NCI-H69 (cell line): ENCODE data around the gene GNAI3.
"Not testable (repeated sequence)": the region's sequence is repeated elsewhere in the genome, so short reads cannot be mapped to it uniquely, and the experiment has no call there.

ENCODE experiments used
- DNase-seq: peaks from one replicate; lab custom pipeline; 2025; lab: John Stamatoyannopoulos, UW

The GNAI3 gene

DNA sequence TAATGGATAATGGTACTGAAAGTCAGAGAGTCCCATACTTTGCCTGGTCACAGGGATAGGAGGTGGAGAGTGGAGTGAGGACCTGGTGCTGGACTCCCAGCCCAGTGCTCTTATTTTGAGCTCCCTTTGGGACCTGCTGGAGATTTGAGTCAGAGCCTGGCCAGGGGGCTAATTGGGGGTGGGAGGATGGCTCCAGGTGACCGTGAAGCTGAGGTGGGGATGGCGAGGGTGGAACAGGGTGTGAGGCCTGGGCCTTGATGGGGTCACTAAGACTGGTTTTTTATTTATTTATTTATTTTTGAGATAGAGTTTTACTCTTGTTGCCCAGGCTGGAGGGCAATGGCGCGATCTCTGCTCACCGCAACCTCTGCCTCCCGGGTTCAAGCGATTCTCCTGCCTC, 89.0 kb downstream of the GNAI3 start:
- DNase-seq = no peak

DNA sequence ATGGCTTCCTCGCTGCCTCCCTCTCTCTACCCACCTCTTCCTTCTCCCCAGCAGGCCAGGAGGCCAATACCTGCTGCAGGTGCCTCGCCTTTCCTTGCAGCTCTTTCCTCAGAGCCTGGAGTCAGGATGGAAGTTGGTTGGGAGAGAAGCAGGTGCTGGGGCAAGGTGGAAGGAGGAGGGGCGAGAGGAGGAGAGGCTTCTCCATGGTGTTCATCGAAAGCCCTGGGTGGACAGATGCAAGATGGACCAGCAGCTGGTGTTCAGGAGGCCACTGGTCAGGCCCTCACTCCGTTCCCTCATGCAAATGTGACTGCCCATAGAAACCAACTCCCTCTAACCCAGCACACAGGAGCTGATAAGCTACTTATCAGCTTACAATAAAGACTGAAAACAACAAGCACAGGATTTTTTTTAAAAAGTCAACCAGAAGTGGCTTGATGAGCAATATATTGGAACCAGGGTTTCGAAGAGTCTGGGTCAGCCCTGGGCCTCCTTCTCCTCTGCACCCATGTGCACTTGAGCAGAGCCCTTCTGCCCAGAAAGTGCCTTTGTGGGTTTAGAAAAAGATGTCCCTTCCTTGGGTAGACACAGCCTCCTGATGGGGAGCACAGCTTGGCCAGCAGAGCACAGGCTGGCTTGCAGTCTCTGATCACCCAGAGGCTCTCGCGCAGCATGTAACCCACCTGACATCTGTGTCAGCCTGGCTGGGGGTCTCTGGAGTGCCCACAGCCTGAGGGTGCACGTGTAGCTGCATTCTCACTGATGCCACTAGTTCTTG, 90.8 kb downstream of the GNAI3 start:
- no peak for DNase-seq

DNA sequence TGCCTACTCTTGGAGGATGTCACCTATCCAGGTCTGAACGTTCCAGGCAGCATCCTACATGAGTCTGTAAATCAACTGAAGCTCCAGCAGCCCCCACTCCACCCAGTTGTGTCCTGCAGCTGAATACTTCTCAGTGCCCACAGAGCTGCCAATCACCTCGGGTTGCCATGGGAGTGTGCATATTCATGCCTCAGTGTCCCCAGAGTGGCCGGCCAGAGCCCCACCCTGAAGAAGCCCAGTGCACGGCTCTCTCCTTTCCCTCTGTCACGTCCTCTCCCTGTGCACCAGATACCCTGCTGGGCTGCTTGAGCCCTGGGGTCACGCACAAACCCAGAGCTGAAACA, 91.4 kb downstream of the GNAI3 start:
- DNase-seq = no peak

DNA sequence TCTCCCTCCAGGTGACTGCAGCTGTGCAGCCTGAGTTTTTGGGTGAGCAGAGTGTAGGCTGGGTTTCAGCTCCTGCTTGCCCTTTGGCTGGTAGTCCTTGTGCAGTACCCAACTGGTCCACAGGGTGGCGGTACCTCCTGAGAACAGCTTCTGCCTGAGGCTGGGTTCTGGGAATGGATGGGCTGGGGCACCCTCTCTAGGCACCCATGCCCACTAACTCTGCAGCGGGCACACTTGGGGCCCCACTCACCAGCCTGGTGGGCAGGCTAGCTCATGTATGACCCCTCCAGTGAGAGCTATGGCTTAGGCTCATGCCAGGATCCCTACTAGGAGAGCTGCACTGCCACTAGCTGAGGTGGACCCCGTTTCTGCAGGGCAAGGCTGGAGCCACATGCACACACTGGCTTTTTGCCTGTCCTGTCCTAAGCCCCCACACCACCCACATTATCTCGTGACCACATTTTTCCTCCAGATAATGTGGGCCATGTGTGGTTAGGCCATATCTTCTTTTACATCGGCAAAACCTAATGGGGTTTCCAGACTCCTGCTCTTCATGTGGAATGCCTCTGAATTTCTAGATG, 92.0 kb downstream of the GNAI3 start:
- peak; percentile 62 for DNase-seq

DNA sequence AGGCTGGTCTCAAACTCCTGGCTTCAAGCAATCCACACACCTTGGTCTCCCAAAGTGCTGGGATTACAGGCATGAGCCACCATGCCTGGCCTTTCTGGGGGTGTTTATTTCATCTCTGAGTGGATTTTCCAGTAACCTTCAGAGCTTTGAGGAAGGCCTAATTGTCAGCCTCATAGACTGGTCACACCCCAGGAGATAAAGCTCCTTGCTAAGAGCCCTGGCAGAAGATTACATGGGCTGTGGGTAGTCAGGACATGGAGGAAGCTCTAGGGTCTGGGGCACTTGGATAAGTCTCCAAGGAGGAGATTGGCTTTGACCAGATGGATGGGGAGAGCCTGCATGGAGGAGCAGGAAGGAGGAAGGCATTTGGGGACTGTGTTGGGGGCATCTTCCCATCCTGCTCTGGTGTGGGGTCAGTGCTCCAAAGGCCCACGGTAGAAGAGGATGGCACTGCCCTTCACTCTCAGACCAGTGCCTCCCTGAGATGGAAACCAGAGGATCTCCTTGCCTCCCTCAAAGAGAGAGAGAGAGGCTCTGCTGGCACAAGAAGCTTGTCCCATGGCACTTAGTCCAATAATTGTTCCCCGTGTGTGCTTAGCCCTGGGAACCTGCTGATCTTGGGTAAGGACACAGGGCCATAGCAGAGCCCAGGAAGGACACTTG, 92.8 kb downstream of the GNAI3 start:
- no peak for DNase-seq

DNA sequence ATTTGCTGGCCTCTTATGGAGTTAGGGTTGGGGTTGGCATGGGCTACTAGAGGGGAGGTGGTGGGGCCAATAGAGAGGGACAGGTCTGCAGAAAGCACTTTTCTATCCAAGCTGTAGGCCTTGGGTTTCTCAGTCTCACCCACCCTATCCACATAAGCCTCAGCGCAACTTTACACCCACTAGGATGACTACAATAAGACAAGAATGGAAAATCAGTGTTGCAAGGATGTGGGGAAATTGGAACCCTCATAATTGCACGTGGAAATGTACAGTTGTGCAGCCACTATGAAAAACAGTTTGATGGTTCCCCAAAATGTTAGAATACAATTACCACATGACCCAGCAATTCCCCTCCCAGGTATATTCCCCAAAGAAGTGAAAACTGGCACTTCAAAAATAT, 93.4 kb downstream of the GNAI3 start:
- DNase-seq = no peak

DNA sequence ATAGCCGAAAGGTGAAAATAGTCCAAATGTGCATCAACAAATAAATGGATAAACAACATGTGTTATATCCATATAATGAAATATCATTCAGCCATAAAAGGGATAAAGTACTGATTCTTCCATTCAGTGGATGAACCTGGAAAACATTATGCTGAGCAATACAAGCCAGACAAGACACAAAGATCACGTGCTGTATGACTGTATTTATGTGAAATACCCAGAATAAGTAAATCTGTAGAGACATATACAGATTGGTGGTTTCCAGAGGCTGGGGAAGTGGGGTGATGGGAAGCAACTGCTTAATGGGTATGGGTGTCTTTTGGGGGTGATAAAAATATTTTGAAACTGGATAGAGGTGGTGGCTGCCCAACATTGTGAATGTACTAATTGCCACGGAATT, 94.2 kb downstream of the GNAI3 start:
- DNase-seq = no peak

DNA sequence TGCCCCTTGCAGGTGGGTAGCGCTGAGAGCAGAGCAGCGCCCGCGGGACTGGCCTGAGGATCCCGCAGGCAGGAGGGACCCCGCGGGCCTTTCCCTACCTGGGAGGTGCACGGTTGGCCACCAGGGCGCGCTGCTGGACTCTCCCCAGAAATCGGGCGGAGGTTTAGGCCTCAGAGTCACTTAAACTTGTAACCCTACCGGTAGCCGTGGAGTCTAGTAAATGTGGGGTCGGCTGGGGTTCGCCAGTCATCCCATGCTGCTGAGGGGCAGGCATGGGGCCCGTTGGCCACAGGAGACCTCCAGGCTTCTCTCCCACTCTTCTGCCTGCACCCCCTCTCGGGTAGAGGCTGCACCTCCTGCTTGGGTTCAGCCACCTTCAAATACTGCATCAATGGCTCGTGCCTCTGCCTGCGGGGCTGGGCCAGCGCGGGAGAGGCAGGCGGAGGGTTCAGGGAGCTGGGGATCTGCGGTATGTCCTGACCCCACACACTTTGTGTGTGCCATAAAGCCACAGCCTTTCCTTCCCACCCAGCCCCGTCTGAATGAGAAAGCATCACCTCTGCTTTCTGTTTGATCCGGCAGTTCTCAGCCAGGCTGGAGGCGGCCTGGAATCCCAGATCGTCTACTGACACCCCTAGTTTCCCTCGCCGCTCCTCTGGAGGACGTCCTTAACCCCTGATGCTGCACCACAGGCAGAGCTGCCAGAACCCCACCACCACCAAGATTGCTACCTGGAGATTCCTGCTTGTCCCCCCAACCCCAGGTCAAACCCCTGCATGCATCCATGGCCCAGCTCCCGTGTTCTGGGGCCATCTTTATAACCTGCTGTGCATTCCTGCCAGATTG, 95.2 kb downstream of the GNAI3 start:
- DNase-seq = peak; percentile 75

DNA sequence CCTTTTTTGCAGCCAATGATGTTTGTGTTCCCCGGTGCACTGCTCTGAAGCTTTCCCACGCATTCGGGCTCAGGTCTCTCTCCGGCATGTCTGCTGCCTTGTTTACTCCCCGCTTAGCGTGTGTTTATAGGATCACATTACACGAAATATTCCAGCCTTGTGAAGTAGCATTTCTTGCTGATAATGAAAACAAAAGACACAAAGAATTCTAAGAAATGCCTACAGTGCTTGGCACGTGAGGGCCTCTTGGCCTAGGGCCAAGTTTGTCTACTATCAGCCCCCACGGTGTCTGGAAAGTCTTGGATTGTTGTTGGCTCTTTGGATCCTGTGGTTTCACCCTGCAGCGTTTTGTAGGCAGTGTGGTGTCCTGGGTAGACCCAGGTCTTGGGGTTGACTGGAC, 96.3 kb downstream of the GNAI3 start:
- DNase-seq = no peak

DNA sequence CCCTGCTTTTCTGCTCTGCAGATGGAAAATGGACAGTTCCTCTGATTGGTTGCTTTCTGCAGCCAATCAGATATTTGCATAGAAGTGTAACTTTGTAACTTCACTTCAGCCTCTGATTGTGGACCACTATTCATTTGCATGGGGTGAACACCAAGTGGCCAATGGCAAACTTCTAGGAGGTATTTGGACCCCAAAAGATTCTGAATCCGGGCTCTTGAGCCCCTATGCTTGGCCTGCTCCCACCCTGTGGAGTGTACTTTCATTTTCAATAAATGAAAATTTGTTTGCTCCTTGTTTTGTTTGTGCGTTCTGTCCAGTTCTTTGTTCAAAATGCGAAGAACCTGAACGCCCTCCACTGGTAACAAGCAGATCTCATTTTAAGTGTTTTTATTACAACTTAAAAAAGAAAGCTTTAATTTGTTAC, 101.1 kb downstream of the GNAI3 start:
- DNase-seq = peak; percentile 24

DNA sequence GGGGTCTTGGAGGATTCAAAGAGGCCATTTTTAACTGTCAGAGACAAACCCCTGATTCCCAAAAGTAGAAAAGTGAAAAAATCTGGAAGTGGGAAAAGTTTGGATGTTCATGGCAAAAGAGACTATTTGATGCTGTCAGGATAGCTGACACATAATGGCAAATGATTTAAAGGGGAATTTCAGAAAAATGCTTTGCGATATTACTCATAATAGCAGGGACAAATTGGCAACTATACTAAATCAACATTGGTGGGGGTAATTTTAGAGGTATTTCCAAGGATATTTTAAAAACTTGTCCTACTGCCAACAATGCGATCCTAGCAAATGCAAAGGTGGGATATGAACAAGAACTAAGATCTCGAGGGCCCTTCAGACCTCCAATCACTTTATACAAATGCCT, 102.2 kb downstream of the GNAI3 start:
- no peak for DNase-seq

DNA sequence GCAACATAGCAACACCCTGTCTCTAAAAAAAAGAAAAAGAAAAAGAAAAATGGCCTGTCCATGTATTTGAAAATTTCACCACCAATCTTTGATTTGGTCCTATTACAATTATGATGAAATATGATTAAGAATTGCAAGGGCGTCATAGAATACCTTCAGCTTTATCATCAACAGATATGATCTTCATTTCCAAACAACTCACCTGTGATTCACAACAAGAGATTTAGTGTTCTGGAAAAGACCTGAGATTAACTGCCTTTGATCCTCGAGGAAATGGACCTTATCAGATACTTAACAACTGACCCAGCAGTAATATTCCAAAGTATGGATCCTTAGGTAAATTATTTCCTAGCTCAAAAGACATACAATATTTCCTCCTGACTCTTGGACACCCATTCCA, 104.0 kb downstream of the GNAI3 start:
- no peak for DNase-seq

DNA sequence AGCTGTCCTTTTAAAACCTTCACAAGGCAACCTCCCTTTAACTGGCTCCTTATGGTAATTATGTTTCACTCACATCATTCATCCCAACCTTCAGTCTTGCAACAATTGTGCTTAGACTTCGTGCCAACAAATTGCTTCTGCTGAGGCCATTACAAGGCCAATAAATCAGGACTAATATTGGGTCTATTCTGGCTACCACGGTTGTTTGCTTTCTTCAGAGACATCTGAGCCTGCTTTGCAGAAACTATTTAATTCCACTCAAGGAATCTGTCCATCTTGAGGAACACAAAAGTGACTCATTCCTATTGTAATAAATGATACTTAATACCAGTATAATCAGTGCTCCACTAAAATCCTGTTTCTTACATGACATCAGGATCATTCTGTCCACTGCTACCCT, 104.9 kb downstream of the GNAI3 start:
- no peak for DNase-seq

DNA sequence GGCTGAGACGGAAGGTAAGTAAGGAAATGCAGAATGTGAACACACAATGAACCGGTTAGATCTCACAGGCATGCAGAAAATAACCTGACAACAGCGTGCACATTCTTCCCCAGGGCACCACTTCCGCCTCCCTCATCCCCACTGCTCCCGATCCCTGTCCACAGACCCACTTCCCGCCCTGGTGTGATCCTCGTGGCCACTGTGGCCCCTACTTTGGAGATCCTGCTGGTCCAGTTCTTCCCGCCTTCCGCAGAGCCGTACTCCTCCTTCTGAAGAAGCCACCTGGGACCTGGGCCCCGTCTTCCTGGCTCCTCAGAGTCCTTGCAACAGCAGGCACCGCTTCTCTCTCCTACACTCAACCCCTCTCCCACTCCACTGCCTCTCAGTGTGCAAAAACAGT, 106.1 kb downstream of the GNAI3 start:
- no peak for DNase-seq

DNA sequence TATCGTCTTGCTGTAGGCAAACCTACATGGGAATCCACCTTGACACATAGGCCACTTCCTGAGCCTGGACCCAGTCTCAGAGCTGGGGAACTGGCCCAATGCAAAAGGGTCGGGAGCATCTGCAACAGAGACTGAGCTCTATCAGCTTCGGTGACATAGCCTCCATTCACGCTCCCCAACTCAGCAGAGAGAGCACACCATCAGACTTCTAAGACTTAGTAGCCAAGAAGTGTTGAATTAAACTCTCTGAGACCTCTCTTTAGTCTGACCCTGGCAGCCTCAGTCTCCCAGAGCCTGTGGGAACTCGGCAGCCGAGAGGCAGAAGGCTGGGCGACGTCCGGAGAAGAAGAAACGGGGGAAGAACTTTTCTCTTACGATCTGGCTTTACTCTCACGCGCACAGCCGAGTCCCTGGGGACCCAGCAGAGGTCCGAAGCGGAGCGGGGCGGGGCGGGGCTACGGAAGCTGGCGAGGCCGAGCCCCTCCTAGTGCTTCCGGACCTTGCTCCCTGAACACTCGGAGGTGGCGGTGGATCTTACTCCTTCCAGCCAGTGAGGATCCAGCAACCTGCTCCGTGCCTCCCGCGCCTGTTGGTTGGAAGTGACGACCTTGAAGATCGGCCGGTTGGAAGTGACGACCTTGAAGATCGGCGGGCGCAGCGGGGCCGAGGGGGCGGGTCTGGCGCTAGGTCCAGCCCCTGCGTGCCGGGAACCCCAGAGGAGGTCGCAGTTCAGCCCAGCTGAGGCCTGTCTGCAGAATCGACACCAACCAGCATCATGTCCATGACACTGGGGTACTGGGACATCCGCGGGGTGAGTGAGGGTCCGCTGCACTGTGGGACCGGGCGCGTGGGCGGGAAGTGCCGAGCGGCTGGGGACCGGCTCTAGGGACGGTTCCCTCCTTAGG, 107.5 kb downstream of the GNAI3 start, which contains the start of gene GSTM4:
GSTM4 (plus strand) TSS at position 485 of the 905 bp plus-strand sequence; CDS start at position 776, 291 bp downstream.
- peak; percentile 56 for DNase-seq

DNA sequence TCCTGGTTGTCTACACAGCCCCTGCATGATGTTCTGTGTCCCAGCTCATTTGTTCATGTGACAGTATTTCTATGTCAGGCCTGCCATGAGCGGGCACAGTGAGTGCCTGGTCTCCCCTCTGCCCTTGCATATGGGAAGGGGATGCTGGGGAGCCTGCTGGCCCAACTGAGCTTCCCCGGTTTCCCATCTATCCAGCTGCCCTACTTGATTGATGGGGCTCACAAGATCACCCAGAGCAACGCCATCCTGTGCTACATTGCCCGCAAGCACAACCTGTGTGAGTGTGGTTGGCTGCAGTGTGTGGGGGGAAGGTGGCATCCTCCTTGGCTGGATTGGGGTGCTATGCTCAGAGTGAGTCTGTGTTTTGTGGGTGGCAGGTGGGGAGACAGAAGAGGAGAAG, 109.0 kb downstream of the GNAI3 start:
- DNase-seq = no peak

DNA sequence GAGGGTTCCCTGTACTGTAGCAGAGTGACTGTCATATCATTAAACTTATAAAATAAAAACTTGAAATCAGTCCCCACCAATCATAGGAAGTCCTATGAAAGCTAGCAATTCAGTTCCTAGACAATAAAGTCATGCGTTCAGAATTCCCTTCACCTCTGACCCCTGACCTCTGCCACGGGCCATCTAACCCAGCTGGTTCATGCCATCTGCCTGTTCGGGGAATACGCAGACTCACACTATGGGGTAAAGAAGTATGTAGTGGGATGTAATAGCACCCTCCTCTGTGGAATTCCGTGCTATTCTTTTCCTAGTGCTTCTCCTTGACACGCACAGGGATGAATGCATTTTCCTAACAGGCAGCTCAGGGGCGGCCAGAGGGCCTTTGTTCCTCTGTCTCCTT, 109.6 kb downstream of the GNAI3 start:
- DNase-seq = no peak

DNA sequence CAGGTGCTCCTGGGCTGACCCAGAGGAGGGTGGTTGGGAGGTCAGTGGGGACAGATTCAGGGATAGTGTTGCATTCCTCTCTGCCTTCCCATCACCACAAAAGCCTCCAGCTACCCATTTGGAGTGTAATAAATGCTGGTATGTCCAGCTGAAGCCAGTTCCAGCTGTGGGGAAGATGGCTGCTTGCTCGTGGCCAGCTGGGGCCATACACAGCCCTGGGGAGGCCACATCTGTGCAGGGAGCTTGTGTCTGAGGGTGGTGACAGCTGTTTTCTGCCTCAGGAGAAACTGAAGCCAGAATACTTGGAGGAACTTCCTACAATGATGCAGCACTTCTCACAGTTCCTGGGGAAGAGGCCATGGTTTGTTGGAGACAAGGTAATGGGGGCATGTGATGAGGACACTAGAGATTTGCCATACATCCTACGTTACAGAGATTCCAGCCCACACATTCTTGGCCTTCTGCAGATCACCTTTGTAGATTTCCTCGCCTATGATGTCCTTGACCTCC, 110.2 kb downstream of the GNAI3 start:
- no peak for DNase-seq

DNA sequence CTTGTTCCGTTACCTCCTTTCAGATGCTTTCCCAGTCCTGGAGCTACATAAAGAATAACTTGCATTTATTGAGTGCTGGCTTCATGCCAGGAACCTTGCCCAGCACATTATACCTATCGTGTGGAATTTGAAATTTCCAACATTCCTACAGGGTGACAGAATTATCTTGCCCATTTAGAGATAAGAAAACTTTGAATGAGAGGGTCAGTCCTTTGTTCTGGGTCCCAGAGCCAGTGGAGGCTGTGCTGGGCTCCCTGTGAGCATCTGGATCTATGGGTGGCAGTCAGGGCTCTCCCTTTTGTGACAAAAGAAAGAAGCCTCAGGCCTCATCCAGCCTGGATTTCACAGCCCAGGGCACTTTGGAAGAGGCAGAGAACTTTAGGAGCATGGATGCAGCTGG, 110.7 kb downstream of the GNAI3 start:
- no peak for DNase-seq

DNA sequence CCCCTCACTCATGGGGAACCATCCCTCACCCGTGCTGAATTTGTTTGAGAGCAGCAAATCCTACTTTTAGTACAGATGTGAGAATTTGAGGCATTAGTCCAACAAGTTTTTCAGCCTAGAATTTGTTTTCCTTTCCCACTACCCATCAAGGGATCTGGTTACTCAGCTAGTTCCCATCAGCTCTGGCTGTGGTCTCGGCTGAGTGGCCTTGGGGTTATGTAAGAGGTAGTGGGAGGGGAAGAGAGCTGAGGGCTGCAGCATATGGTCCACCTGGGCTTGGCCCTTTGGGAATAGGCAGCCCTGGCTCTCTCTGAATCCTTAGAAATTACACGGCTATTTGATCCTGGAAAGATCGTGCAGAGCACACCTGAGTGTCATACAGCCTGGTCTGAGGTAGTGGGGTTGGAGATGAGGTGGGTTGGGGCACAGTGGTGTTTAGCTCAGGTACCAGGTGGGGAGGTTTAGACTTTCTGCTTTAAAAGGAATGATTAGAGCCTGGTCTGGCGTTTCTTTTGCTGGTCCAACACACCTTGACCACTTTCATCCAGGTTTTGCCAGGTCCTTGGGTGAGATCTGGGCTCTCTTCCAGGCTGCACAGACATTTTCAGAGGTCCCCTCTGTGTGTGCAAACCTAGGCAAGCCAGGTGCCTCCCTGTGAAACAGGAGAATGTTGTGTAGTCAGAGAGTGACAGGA, 111.7 kb downstream of the GNAI3 start:
- peak; percentile 91 for DNase-seq

DNA sequence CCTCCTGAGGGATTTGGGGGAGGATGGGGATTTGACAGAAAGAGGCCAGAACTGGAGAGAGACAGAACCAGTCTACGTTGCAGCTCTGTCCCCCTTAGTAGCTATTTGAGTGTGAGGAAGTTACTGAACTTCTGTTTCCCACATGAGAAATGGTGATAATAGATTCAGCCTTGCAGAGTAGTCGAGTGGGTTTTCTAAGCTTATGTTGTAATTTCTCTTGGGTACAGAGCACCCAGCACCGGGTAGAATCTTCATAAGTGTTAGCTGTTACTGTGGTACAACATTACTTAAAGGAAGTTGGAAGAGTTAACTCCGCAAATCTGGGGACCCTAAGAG, 112.2 kb downstream of the GNAI3 start:
- DNase-seq = not testable (repeated sequence)
